ENCODE results near the gene PTPN14.

DNA sequence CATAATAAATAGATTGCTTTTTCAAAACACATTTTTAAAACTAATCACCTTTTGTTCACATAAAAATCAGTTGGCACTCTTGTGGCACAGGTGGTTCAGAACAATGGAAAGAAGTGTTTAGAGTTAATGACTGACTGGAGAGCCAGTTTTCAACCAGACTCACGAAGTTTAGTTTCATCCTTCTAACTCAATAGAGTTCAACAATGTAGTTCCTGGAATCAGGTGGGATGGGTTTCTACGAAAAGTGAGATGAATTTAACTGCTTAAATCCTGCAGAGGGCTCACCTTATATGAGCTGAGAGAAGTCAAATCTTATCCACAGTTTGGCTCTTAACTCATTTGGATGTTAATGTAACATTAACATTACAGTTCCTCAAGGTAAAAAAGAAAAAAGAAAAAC is 153.9 kb downstream of the PTPN14 start:
- TF ChIP-seq, protein P1, sequence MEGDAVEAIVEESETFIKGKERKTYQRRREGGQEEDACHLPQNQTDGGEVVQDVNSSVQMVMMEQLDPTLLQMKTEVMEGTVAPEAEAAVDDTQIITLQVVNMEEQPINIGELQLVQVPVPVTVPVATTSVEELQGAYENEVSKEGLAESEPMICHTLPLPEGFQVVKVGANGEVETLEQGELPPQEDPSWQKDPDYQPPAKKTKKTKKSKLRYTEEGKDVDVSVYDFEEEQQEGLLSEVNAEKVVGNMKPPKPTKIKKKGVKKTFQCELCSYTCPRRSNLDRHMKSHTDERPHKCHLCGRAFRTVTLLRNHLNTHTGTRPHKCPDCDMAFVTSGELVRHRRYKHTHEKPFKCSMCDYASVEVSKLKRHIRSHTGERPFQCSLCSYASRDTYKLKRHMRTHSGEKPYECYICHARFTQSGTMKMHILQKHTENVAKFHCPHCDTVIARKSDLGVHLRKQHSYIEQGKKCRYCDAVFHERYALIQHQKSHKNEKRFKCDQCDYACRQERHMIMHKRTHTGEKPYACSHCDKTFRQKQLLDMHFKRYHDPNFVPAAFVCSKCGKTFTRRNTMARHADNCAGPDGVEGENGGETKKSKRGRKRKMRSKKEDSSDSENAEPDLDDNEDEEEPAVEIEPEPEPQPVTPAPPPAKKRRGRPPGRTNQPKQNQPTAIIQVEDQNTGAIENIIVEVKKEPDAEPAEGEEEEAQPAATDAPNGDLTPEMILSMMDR (conservative IDR thresholded peaks at IDR 0.05; ENCODE audit: low read depth in 2 of 2), result 0 out of 4 replicates have a peak, but pooled peaks of 1 of the 2 experiments have one; percentile 10
- TF ChIP-seq POLR2AphosphoS5 (IDR thresholded peaks at IDR 0.05; ENCODE audit: low read depth) (no peak), ZNF114 (CRISPR knock-in tag; IDR thresholded peaks at IDR 0.05) (no peak), CREB1 (CRISPR knock-in tag; IDR thresholded peaks at IDR 0.05; ENCODE audit: low read depth) (no peak), NANOG (IDR thresholded peaks at IDR 0.05; ENCODE audit: borderline replicate concordance) (no peak), JUNB (IDR thresholded peaks at IDR 0.05; ENCODE audit: unreplicated experiment) (no peak), EZH2 (IDR thresholded peaks at IDR 0.05; ENCODE audit: low read depth, unreplicated experiment) (no peak)

Data from GM23338 (cell line).